Endothelial cell of umbilical vein (primary cell): ENCODE results near the gene DTD2.

Source experiments
- JUN ChIP-seq: IDR thresholded peaks from 2 replicates; pipeline ENCODE4 v1.6.1; 2011; ENCODE audit warnings: borderline replicate concordance, low read depth; ENCODE audit not compliant: insufficient read length, insufficient read depth
- POLR2A ChIP-seq: IDR thresholded peaks from 2 replicates; pipeline ENCODE4 v1.6.1; 2012; ENCODE audit warnings: low read depth, mild to moderate bottlenecking, control low read depth, low read length
- TF ChIP-seq, protein P1 (sequence below), 2 donors: IDR thresholded peaks; 1 replicate in 1 of 2; 2 replicates in 1 of 2; pipeline ENCODE4 v1.5.1; 2011; ENCODE audit warnings: low read length in 2 of 2, mild to moderate bottlenecking in 2 of 2, moderate library complexity in 2 of 2, control low read depth in 1 of 2, inconsistent platforms in 1 of 2, low read depth in 1 of 2; ENCODE audit not compliant: insufficient read depth in 1 of 2; ENCODE audit errors: extremely low read depth in 1 of 2

DNA sequence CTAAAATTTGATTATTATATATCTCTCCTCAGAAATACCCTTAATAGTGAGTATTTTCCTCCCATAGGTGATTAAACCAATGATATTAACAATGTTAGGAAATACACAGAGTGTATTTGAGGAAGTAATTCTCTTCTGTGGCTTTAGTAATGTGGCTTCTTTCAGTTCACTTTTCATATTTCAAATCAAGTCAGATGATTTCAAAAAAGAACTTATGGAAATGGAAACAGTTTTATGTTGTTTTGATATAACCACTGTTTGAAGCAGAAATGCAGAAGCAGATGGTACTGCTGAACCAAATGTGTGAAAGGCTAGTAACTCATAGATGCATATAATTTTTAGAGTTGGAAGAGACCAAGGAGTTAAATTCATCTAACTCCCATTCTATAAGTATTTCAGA, 32.4 kb upstream of the DTD2 start:
- TF ChIP-seq, protein P1, sequence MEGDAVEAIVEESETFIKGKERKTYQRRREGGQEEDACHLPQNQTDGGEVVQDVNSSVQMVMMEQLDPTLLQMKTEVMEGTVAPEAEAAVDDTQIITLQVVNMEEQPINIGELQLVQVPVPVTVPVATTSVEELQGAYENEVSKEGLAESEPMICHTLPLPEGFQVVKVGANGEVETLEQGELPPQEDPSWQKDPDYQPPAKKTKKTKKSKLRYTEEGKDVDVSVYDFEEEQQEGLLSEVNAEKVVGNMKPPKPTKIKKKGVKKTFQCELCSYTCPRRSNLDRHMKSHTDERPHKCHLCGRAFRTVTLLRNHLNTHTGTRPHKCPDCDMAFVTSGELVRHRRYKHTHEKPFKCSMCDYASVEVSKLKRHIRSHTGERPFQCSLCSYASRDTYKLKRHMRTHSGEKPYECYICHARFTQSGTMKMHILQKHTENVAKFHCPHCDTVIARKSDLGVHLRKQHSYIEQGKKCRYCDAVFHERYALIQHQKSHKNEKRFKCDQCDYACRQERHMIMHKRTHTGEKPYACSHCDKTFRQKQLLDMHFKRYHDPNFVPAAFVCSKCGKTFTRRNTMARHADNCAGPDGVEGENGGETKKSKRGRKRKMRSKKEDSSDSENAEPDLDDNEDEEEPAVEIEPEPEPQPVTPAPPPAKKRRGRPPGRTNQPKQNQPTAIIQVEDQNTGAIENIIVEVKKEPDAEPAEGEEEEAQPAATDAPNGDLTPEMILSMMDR (IDR thresholded peaks at IDR 0.05; ENCODE audit: extremely low read depth in 1 of 2, insufficient read depth in 1 of 2, low read depth in 1 of 2, low read length in 2 of 2) = no peak
- TF ChIP-seq JUN (no peak), POLR2A (no peak)
